OCI-LY3 (cell line): ENCODE results near the gene CWC27.

Experiments used
- CTCF ChIP-seq: fragments of 200-600, 300-600 bp; sonication (generic); IDR thresholded peaks from 2 replicates; pipeline ENCODE4 v1.5.1; 2014; ENCODE audit warnings: antibody characterized with exemption, low read length, low read depth
- EZH2phosphoT487 ChIP-seq: fragments of 200-600 bp; shearing (Covaris generic); IDR thresholded peaks from 2 replicates; pipeline ENCODE4 v1.6.1; 2018; ENCODE audit warnings: antibody characterized with exemption, mixed run types, low read depth

GRCh38 chr5:65059681-65060598 lies 291.2 kb downstream of the CWC27 start:
- TF ChIP-seq CTCF, result no peak
- no peak for TF ChIP-seq EZH2phosphoT487
